IgD-negative memory B cell (primary cell): ENCODE measurements around the gene GATA2. TPM values are rescaled to one million over a fixed set of nuclear protein-coding genes. Genes with fewer than 3 reads are reported as not detected.

Experiments used
- H3K27ac Mint-ChIP-seq, 3 donors: one replicate each; pipeline ENCODE4 v1.8.0; 2020 to 2022; ENCODE audit warnings: mild to moderate bottlenecking in 3 of 3, mixed read lengths in 3 of 3, moderate library complexity in 1 of 3
- H3K27me3 Mint-ChIP-seq: one replicate; pipeline ENCODE4 v1.8.0; 2021; ENCODE audit warnings: mixed read lengths
- H3K36me3 Mint-ChIP-seq: one replicate; pipeline ENCODE4 v1.8.0; 2020; ENCODE audit warnings: mild to moderate bottlenecking, mixed read lengths
- H3K4me1 Mint-ChIP-seq, 3 donors: one replicate each; pipeline ENCODE4 v1.8.0; 2020 to 2022; ENCODE audit warnings: mixed read lengths in 3 of 3, mild to moderate bottlenecking in 1 of 3
- H3K4me3 Mint-ChIP-seq, 4 donors: one replicate each; pipeline ENCODE4 v1.8.0; 2020 to 2022; ENCODE audit warnings: mild to moderate bottlenecking in 4 of 4, mixed read lengths in 4 of 4, moderate library complexity in 3 of 4
- H3K9me3 Mint-ChIP-seq, 3 donors: one replicate each; pipeline ENCODE4 v1.8.0; 2020 to 2021; ENCODE audit warnings: mixed read lengths in 3 of 3, mild to moderate bottlenecking in 1 of 3
- polyA plus RNA-seq: library from polyadenylated mRNA; unstranded; fragments of 300-500 nt; fragmentation: Illumina TruSeq; gene quantifications from one replicate; pipeline ENCODE4 v1.2.3, GENCODE V29; 2021

The GATA2 gene
- polyA plus RNA-seq, 1 donor from 2014 or later = 0.11 TPM

- Mint-ChIP-seq H3K27me3 (peaks cover 70% of the 10 kb centered on the region), H3K36me3 (no peaks in the 10 kb centered on the region), H3K4me1 (peaks cover 16 to 23% (median 18%) of the 10 kb centered on the region in 3 donors)
These were observed 5.5 kb downstream of the GATA2 start for GRCh38 chr3:128487538-128487812.

GRCh38 chr3:128486681-128487537 is 6.1 kb downstream of the GATA2 start:
- peak overlapping the region; percentile 79 to 98 (median 86) for H3K4me3 Mint-ChIP-seq
- H3K27ac Mint-ChIP-seq = peak overlapping the region in 1 of 3 donors; percentile 39
- H3K9me3 Mint-ChIP-seq = no peaks in the 10 kb centered on the region
- peaks cover 73% of the 10 kb centered on the region for H3K27me3 Mint-ChIP-seq
- no peaks in the 10 kb centered on the region for H3K36me3 Mint-ChIP-seq
- H3K4me1 Mint-ChIP-seq = peaks cover 17 to 20% (median 18%) of the 10 kb centered on the region in 3 donors

More at GRCh38 chr3:128487538-128487812, 5.5 kb downstream of the GATA2 start:
- Mint-ChIP-seq H3K9me3 (no peaks in the 10 kb centered on the region), H3K27ac (peak overlapping the region in 1 of 3 donors; percentile 39), H3K4me3 (peak overlapping the region; percentile 79 to 98 (median 86))

DNA sequence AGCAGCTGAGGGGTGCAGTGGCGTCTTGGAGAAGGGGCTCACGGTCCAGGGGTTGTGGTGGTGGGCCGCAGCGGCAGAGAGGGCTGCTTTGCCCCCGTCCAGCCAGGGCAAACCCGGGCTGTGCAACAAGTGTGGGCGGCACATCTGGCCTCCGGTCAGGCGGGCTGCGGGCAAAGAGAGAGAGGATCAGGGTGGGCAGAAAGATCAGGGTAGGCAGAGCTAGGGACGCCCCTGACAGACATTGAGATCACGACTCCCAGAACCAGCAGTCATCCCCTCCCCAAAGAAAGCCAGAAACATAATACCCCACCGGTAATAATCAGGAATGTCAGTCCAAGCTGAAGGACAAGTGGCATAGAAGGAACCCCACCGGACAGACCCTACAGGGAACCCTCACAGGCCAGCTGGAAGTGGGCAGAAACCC is 6.8 kb downstream of the GATA2 start:
- peak overlapping the region; percentile 8 to 98 (median 80) for H3K4me3 Mint-ChIP-seq
- no peaks in the 10 kb centered on the region for H3K9me3 Mint-ChIP-seq
- H3K36me3 Mint-ChIP-seq = no peaks in the 10 kb centered on the region
- H3K27ac Mint-ChIP-seq = no peak overlapping the region
- H3K4me1 Mint-ChIP-seq = peaks cover 16% of the 10 kb centered on the region in 3 donors
- H3K27me3 Mint-ChIP-seq = peaks cover 68% of the 10 kb centered on the region

DNA sequence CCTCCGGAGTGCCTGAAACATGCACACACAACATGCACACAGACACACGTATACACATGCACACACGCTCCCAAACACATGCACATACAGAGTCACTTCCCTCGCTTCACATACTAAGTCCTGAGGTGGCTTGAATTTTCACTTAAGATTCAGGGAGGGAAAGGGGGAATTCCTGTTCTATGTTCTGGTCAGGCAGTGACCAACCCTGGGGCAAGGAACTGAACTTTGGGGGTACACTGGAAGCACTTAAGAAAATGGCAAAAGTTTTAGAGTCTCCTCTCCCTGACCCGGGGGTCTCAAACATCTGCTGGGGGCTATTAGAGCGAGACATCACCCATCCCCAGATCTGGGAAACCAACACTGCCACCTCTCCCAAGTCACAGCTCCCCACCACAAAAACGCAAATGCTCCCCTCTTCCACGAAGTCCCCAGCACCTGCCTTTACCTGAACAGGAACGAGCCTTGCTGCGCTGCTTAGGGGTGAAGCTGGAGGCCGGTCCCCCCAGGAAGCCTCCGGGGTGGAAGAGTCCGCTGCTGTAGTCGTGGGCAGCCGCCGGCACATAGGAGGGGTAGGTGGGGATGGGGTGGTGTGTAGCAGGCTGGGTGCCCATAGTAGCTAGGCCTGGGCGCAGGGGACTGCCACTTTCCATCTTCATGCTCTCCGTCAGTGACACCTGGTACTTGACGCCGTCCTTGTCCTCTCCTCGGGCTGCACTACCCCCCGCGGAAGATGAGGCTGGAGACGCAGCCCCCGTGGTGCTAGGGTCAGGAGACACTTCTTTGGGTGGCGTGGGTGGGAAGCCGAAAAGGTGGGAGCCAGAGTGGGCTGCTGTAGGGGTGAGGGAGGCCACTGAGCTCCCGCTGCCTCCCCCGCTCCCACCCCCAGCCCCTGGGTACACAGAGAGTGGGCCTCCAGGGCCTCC is 7.5 kb downstream of the GATA2 start:
- peaks cover 13 to 16% (median 16%) of the 10 kb centered on the region in 3 donors for H3K4me1 Mint-ChIP-seq
- peak overlapping the region in 2 of 3 donors; percentile 13 to 44 for H3K27ac Mint-ChIP-seq
- no peaks in the 10 kb centered on the region for H3K36me3 Mint-ChIP-seq
- no peak overlapping the region for H3K4me3 Mint-ChIP-seq
- no peaks in the 10 kb centered on the region for H3K9me3 Mint-ChIP-seq
- peaks cover 63% of the 10 kb centered on the region for H3K27me3 Mint-ChIP-seq

DNA sequence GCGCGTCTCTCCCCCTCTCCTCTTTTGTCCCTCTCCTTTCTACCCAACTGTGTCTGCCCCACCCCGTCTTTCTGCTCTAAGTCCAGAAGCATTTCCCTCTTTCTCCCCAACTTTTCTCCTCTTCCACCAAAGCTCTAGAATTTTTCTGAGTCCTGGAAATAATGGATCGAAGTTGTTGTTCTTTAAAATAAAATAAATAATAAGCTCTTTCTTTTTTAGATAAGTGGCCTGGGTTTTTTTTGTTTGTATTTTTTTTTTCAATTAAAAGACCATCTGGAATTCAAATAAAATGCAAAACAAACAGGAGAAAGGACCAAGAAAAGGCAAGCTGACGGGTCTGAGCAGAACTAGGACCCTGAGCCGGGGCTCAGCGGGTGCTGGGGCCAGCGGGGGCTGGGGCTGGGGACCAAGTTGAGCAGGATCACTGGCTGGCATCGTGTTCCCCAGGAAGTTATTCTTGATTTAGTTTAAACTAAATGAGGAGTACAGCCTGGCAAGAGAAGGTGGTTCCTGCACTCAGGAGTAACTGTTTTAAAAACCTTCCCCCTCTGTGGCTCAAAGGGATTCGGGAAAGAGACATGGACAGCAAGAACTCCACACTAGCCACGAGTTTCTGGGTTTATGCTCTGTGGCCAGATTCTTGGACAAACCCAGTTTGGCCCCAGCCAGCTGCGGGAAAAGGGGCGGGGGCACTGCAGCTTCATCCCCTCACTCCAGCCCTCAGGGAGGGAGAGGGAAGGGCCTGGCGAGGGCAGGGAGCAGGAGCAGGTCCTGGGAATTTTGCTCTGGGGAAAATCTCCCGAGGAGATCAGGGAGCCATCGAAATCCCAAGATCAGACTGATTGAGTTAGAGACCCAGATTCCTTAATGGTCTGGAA is 8.4 kb downstream of the GATA2 start:
- Mint-ChIP-seq H3K9me3 (no peaks in the 10 kb centered on the region), H3K36me3 (no peaks in the 10 kb centered on the region), H3K27ac (peak overlapping the region in 2 of 3 donors; percentile 13 to 44), H3K27me3 (peaks cover 59% of the 10 kb centered on the region), H3K4me1 (peaks cover 9 to 16% (median 15%) of the 10 kb centered on the region in 3 donors), H3K4me3 (no peak overlapping the region)

GRCh38 chr3:128483657-128484403 is 9.2 kb downstream of the GATA2 start:
- Mint-ChIP-seq H3K9me3 (no peaks in the 10 kb centered on the region), H3K27ac (no peak overlapping the region), H3K4me1 (peaks cover 9 to 16% (median 14%) of the 10 kb centered on the region in 3 donors), H3K27me3 (peaks cover 61% of the 10 kb centered on the region), H3K36me3 (no peaks in the 10 kb centered on the region), H3K4me3 (peak overlapping the region in 3 of 4 donors; percentile 18 to 89 (median 76))

DNA sequence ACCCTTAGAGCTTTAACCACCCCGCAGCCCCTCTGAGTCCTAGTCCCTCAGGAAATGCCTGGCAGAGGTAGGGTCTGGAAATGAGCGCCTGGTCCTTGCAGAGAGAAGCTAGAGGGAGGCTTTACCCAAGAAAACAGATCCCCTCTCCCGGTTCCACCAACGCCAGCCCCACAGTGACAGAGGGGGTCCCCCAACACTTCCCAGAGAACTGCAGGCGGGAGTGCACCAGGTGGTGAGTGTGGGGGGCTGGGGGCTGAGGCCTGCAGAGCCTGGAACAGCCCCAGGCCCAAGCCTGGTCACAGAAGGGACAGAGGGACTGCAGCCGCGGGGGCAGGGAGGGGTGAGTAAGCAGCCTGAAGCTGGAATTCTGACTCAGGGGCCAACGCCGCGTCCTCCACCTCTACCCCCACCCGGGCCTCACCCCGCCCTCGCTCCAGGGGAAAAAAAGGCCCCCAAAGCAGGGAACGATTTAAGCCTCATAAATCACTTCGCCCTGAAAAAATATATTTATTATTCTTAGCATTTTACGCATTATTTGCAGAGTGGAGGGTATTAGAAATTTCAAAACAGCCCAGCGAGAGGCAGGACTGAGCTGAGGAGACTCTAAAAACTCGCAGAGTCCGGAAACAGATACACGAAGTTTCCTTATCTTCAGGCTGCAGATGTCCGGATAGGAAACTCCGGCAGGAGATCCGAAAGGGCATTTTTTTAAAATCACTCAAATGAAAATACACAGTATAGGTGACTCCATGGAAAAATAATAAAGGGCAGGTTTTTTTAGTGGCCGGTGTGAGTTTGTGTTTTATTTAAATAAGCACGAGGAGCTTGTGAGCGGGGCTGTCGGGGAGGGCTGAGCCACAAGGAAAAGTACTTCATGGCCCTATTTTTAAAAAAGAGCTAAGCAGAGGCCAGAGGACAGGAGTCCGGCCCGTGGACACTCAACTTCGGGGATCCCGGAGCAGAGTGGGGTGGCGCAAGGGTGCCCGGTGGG is 10.0 kb downstream of the GATA2 start:
- H3K36me3 Mint-ChIP-seq = no peaks in the 10 kb centered on the region

GRCh38 chr3:128482175-128482574 is 10.8 kb downstream of the GATA2 start:
- peaks cover 4 to 12% (median 7%) of the 10 kb centered on the region in 3 donors for H3K4me1 Mint-ChIP-seq
- H3K36me3 Mint-ChIP-seq = no peaks in the 10 kb centered on the region
- no peaks in the 10 kb centered on the region for H3K9me3 Mint-ChIP-seq
- H3K27ac Mint-ChIP-seq = peak overlapping the region in 1 of 3 donors; percentile 75
- peaks cover 59% of the 10 kb centered on the region for H3K27me3 Mint-ChIP-seq
- peak overlapping the region in 1 of 4 donors; percentile 76 for H3K4me3 Mint-ChIP-seq

More for the DNA sequence above, 10.0 kb downstream of the GATA2 start:
- Mint-ChIP-seq H3K27me3 (peaks cover 56% of the 10 kb centered on the region), H3K27ac (peak overlapping the region in 2 of 3 donors; percentile 39 to 75), H3K4me1 (peaks cover 7 to 16% (median 11%) of the 10 kb centered on the region in 3 donors), H3K4me3 (peak overlapping the region; percentile 51 to 89 (median 74)), H3K9me3 (no peaks in the 10 kb centered on the region)

- Mint-ChIP-seq H3K27ac (no peak overlapping the region), H3K27me3 (peaks cover 52% of the 10 kb centered on the region), H3K36me3 (no peaks in the 10 kb centered on the region), H3K9me3 (no peaks in the 10 kb centered on the region), H3K4me1 (peaks cover 4 to 11% (median 7%) of the 10 kb centered on the region in 3 donors), H3K4me3 (no peak overlapping the region)
These were observed 11.5 kb downstream of the GATA2 start for GRCh38 chr3:128481438-128481942.

- Mint-ChIP-seq H3K4me1 (peaks cover 4 to 11% (median 7%) of the 10 kb centered on the region in 3 donors), H3K27me3 (peaks cover 49% of the 10 kb centered on the region), H3K36me3 (no peaks in the 10 kb centered on the region), H3K4me3 (no peak overlapping the region), H3K9me3 (no peaks in the 10 kb centered on the region), H3K27ac (no peak overlapping the region)
These were observed 12.1 kb downstream of the GATA2 start for GRCh38 chr3:128480717-128481437.

DNA sequence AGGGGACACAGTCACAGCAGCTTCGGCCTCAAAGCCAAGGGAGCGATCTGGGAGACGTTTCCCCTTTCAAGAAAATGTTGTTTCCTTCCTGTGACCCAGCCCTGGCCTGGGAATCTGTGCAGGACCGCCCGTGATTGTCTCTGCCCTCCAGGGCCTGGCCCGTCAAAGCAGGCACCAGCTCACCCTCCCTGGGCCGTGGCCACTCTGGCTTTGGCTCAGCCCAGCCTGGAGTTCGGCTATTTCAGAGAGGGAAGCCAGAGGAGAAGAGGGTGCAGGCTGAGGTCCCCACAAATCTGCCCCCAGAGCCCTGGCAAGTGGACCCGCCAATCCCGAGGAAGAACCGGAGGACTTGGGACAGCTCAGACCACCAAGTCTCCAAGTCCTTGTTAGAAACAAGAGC is 12.7 kb downstream of the GATA2 start:
- Mint-ChIP-seq H3K27ac (no peak overlapping the region), H3K4me1 (peaks cover 4 to 11% (median 7%) of the 10 kb centered on the region in 3 donors), H3K36me3 (no peaks in the 10 kb centered on the region), H3K4me3 (no peak overlapping the region), H3K9me3 (no peaks in the 10 kb centered on the region), H3K27me3 (peaks cover 44% of the 10 kb centered on the region)

DNA sequence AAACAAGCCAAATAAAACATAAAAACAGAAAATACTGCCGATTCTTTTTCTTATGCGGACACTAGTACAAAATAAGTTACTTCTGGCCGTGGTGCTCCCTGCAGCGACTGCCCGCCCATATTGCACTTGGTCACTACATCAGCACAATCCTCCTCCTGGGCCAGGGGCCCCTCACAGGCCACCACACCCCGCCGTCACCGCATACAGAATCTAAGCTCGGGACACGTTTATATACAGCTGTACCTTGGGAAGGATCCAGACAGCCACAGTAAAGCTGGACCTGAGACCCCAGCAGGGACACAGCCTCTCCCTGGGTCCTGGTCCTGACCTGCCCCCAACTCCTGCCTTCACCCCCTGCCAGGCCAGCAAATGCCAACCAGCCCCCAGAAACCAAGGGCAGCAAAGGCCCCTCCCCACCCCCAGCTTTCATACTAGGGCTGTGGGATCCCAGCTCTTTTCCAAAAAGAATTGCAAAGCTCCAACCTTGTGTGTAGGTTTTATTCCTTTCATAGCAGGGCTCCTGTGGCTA is 13.4 kb downstream of the GATA2 start:
- Mint-ChIP-seq H3K4me3 (no peak overlapping the region), H3K4me1 (peaks cover 4 to 11% (median 7%) of the 10 kb centered on the region in 3 donors), H3K9me3 (no peaks in the 10 kb centered on the region), H3K27me3 (peaks cover 42% of the 10 kb centered on the region), H3K36me3 (no peaks in the 10 kb centered on the region), H3K27ac (no peak overlapping the region)
